Stomach (tissue), 4 donors: ENCODE results near the gene AP1M2.

Experiments
- CTCF ChIP-seq, 7 experiments: fragments of 450-650 bp in 4 of 7; fragments of 200-600 bp in 3 of 7; sonication (generic) in 3 of 7; IDR thresholded peaks; one replicate each; pipeline ENCODE4 v1.5.1; 2016 to 2019; ENCODE audit warnings: antibody characterized with exemption in 7 of 7, control low read depth in 2 of 7, mild to moderate bottlenecking in 1 of 7
- EP300 ChIP-seq: sonication (generic); formaldehyde crosslinking; IDR thresholded peaks from one replicate; pipeline ENCODE4 v1.6.1; 2017; ENCODE audit warnings: antibody characterized with exemption
- POLR2A ChIP-seq, 4 donors: fragments of 450-650 bp; IDR thresholded peaks; one replicate each; pipeline ENCODE4 v1.6.1; 2016; ENCODE audit warnings: antibody characterized with exemption in 4 of 4, control low read depth in 2 of 4, mild to moderate bottlenecking in 1 of 4, moderate library complexity in 1 of 4

- TF ChIP-seq POLR2A (IDR thresholded peaks at IDR 0.05), result no peak
- no peak for TF ChIP-seq CTCF (IDR thresholded peaks at IDR 0.05)
- TF ChIP-seq EP300, result no peak
These were observed 15.4 kb upstream of the AP1M2 start for GRCh38 chr19:10602330-10603083.
